SK-N-SH treated with all-trans-retinoic acid at 6 μM for 48 hours (cell line): ENCODE measurements around the gene OR5K2.

Experiments used
- ATAC-seq: fragments of 200-7000 bp; cut with Tn5 transposase; 3 replicates; pipeline ENCODE4 v1.9.1; 2020; ENCODE audit warnings: mild to moderate bottlenecking, moderate library complexity
- ARNTL ChIP-seq: fragments of 450-650 bp; formaldehyde crosslinking; IDR thresholded peaks from 2 replicates; pipeline ENCODE4 v1.5.0; 2020; ENCODE audit warnings: low read depth, mild to moderate bottlenecking, moderate library complexity, borderline replicate concordance
- BACH2 ChIP-seq: fragments of 250-450 bp; sonication (Bioruptor Pico); IDR thresholded peaks from 2 replicates; pipeline ENCODE4 v1.9.0; 2021; ENCODE audit warnings: mild to moderate bottlenecking, borderline replicate concordance
- CREB5 ChIP-seq: fragments of 250-450 bp; sonication (Bioruptor Pico); IDR thresholded peaks from 2 replicates; pipeline ENCODE4 v1.5.1; 2020; ENCODE audit warnings: low read depth, mild to moderate bottlenecking, moderate library complexity
- CSDC2 ChIP-seq: fragments of 250-450 bp; sonication (Bioruptor Pico); IDR thresholded peaks from 2 replicates; pipeline ENCODE4 v1.5.0; 2020; ENCODE audit warnings: mild to moderate bottlenecking, moderate library complexity
- CSRNP3 ChIP-seq: fragments of 250-450 bp; sonication (Bioruptor Pico); IDR thresholded peaks from 2 replicates; pipeline ENCODE4 v1.5.1; 2021; ENCODE audit warnings: mild to moderate bottlenecking, moderate library complexity
- ESRRG ChIP-seq: fragments of 250-450 bp; sonication (Bioruptor Pico); IDR thresholded peaks from 2 replicates; pipeline ENCODE4 v1.6.1; 2021; ENCODE audit warnings: mild to moderate bottlenecking
- GLIS3 ChIP-seq: fragments of 250-450 bp; sonication (Bioruptor Pico); IDR thresholded peaks from 2 replicates; pipeline ENCODE4 v1.5.0; 2020; ENCODE audit warnings: mild to moderate bottlenecking, moderate library complexity
- ISL1 ChIP-seq: fragments of 250-450 bp; sonication (Bioruptor Pico); IDR thresholded peaks from 2 replicates; pipeline ENCODE4 v2.1.2; 2022; ENCODE audit warnings: mild to moderate bottlenecking, moderate library complexity
- OSR1 ChIP-seq: fragments of 250-450 bp; sonication (Bioruptor Pico); IDR thresholded peaks from 2 replicates; pipeline ENCODE4 v1.8.0; 2022; ENCODE audit warnings: moderate library complexity, mild to moderate bottlenecking, inconsistent platforms
- PATZ1 ChIP-seq: fragments of 250-450 bp; sonication (Bioruptor Pico); IDR thresholded peaks from 2 replicates; pipeline ENCODE4 v1.8.0; 2020; ENCODE audit warnings: mild to moderate bottlenecking, moderate library complexity, borderline replicate concordance
- POU6F1 ChIP-seq: fragments of 250-450 bp; sonication (Bioruptor Pico); IDR thresholded peaks from 2 replicates; pipeline ENCODE4 v1.8.0; 2021; ENCODE audit warnings: low read depth, mild to moderate bottlenecking, moderate library complexity, borderline replicate concordance
- PPARA ChIP-seq: fragments of 250-450 bp; sonication (Bioruptor Pico); IDR thresholded peaks from 2 replicates; pipeline ENCODE4 v1.5.0; 2020; ENCODE audit warnings: mild to moderate bottlenecking, borderline replicate concordance
- SNAI2 ChIP-seq: fragments of 250-450 bp; sonication (Bioruptor Pico); IDR thresholded peaks from 2 replicates; pipeline ENCODE4 v1.5.0; 2020; ENCODE audit warnings: mild to moderate bottlenecking, moderate library complexity
- TCF4 ChIP-seq: fragments of 250-450 bp; sonication (Bioruptor Pico); IDR thresholded peaks from 2 replicates; pipeline ENCODE4 v1.8.0; 2021; ENCODE audit warnings: mild to moderate bottlenecking, moderate library complexity, borderline replicate concordance
- TOX ChIP-seq: fragments of 250-450 bp; sonication (Bioruptor Pico); IDR thresholded peaks from 2 replicates; pipeline ENCODE4 v1.8.0; 2021; ENCODE audit warnings: mild to moderate bottlenecking, moderate library complexity, borderline replicate concordance
- TSHZ2 ChIP-seq: fragments of 250-450 bp; sonication (Bioruptor Pico); IDR thresholded peaks from 2 replicates; pipeline ENCODE4 v1.5.0; 2020; ENCODE audit warnings: mild to moderate bottlenecking, moderate library complexity
- ZC3H10 ChIP-seq: fragments of 250-450 bp; sonication (Bioruptor Pico); IDR thresholded peaks from 2 replicates; pipeline ENCODE4 v1.5.1; 2021; ENCODE audit warnings: mild to moderate bottlenecking, moderate library complexity
- ZFP3 ChIP-seq: fragments of 250-450 bp; sonication (Bioruptor Pico); IDR thresholded peaks from 2 replicates; pipeline ENCODE4 v1.5.0; 2020; ENCODE audit warnings: mild to moderate bottlenecking, moderate library complexity
- ZFP30 ChIP-seq: fragments of 450-650 bp; formaldehyde crosslinking; IDR thresholded peaks from 2 replicates; pipeline ENCODE4 v1.5.0; 2022; ENCODE audit warnings: mild to moderate bottlenecking, moderate library complexity
- ZNF565 ChIP-seq: fragments of 450-650 bp; formaldehyde crosslinking; conservative IDR thresholded peaks from 2 replicates; pipeline ENCODE4 v1.5.0; 2020; ENCODE audit warnings: low read depth, mild to moderate bottlenecking, moderate library complexity
- ZNF70 ChIP-seq: fragments of 450-650 bp; formaldehyde crosslinking; IDR thresholded peaks from 2 replicates; pipeline ENCODE4 v1.5.0; 2020; ENCODE audit warnings: mild to moderate bottlenecking, moderate library complexity
- ZNF8 ChIP-seq: fragments of 450-650 bp; formaldehyde crosslinking; IDR thresholded peaks from 2 replicates; pipeline ENCODE4 v1.5.0; 2020; ENCODE audit warnings: mild to moderate bottlenecking, moderate library complexity

The OR5K2 gene

GRCh38 chr3:98534168-98534567 is 36.7 kb downstream of the OR5K2 start:
- no peak for TF ChIP-seq GLIS3 (CRISPR knock-in tag)
- TF ChIP-seq ZNF565, result no peak
- no peak for TF ChIP-seq POU6F1 (CRISPR knock-in tag)
- TF ChIP-seq CSDC2, result no peak
- TF ChIP-seq OSR1, result no peak
- TF ChIP-seq TOX (CRISPR knock-in tag), result no peak
- TF ChIP-seq ZFP3 (CRISPR knock-in tag), result no peak
- TF ChIP-seq PPARA (CRISPR knock-in tag), result no peak
- ATAC-seq, result no peak

- no peak for ATAC-seq
- no peak for TF ChIP-seq ZNF565
- no peak for TF ChIP-seq ISL1 (CRISPR knock-in tag)
- no peak for TF ChIP-seq ZNF70
- no peak for TF ChIP-seq PATZ1 (CRISPR knock-in tag)
- no peak for TF ChIP-seq CSDC2
- TF ChIP-seq SNAI2 (CRISPR knock-in tag), result no peak
Measured at GRCh38 chr3:98534734-98535133, 37.3 kb downstream of the OR5K2 start.

- TF ChIP-seq CSRNP3 (CRISPR knock-in tag) (no peak), CREB5 (CRISPR knock-in tag) (no peak), PATZ1 (CRISPR knock-in tag) (no peak), BACH2 (CRISPR knock-in tag) (no peak), ESRRG (CRISPR knock-in tag) (no peak), ZFP3 (CRISPR knock-in tag) (no peak), ZC3H10 (CRISPR knock-in tag) (no peak)
- no peak for ATAC-seq
Measured at GRCh38 chr3:98536456-98537017, 39.1 kb downstream of the OR5K2 start.

- ATAC-seq, result no peak
Measured at GRCh38 chr3:98540346-98540745, 42.9 kb downstream of the OR5K2 start.

More at GRCh38 chr3:98540346-98540745, 42.9 kb downstream of the OR5K2 start:
- TF ChIP-seq ZNF8, result no peak
- TF ChIP-seq CSRNP3 (CRISPR knock-in tag), result no peak
- TF ChIP-seq TSHZ2 (CRISPR knock-in tag), result no peak
- TF ChIP-seq TCF4, result no peak
- TF ChIP-seq OSR1, result no peak
- TF ChIP-seq ZFP30 (CRISPR knock-in tag), result no peak
- TF ChIP-seq ISL1 (CRISPR knock-in tag), result no peak
- TF ChIP-seq ZFP3 (CRISPR knock-in tag), result no peak
- TF ChIP-seq PPARA (CRISPR knock-in tag), result no peak
- TF ChIP-seq POU6F1 (CRISPR knock-in tag), result no peak
- TF ChIP-seq ARNTL (CRISPR knock-in tag), result no peak
